ENCODE data around the gene REEP2. TPM values are rescaled to one million over a fixed set of nuclear protein-coding genes. Genes with fewer than 3 reads are reported as not detected.

The REEP2 gene
- total and polyA plus RNA-seq, 2 experiments from 2014 or later, result 5.0 to 8.6 TPM

GRCh38 chr5:138441221-138441620, 2.4 kb downstream of the REEP2 start:
- H3K9me3 ChIP-seq (ENCODE audit: low read depth), result no peaks in the 10 kb centered on the region
- no peak overlapping the region for H3K4me3 ChIP-seq
- 84 to 88% methylated on average over 9 of the region's 9 CpGs for whole genome bisulfite sequencing, 2 experiments (ENCODE audit: low coverage in 1 of 2, low lambda C conversion rate in 2 of 2, missing lambda C conversion rate in 2 of 2)
- no peaks in the 10 kb centered on the region for H3K9me2 ChIP-seq (ENCODE audit: insufficient read depth)
- 0 out of 2 replicates have a peak, but pooled peaks cover 5% of the 10 kb centered on the region for H3K36me3 ChIP-seq (ENCODE audit: low read depth)
- H3K79me2 ChIP-seq (ENCODE audit: insufficient read depth), result no peaks in the 10 kb centered on the region
- H4K20me1 ChIP-seq (ENCODE audit: insufficient read depth), result no peaks in the 10 kb centered on the region
- H3K4me1 ChIP-seq (ENCODE audit: insufficient read depth), result peaks cover 6% of the 10 kb centered on the region
- no peak overlapping the region for H2AFZ ChIP-seq
- H3K9ac ChIP-seq, result no peak overlapping the region
- H3K27ac ChIP-seq, result no peak overlapping the region
- no peak for DNase-seq
- H3F3A ChIP-seq (ENCODE audit: insufficient read depth), result peaks cover 11% of the 10 kb centered on the region
- no peaks in the 10 kb centered on the region for H3K27me3 ChIP-seq (replicated peaks; ENCODE audit: insufficient read depth)
- H3K4me2 ChIP-seq (ENCODE audit: unreplicated experiment), result no peak overlapping the region
- TF ChIP-seq EZH2phosphoT487 (IDR thresholded peaks at IDR 0.05; ENCODE audit: insufficient read depth, low read depth), result no peak
- TF ChIP-seq EZH2 (IDR thresholded peaks at IDR 0.05; ENCODE audit: insufficient read depth, poor library complexity, severe bottlenecking), result no peak
- in situ Hi-C loops (cut with MboI), result no loop called here

GRCh38 chr5:138444078-138444773, 5.4 kb downstream of the REEP2 start:
- H3K4me2 ChIP-seq (ENCODE audit: unreplicated experiment), result no peak overlapping the region
- H3F3A ChIP-seq (ENCODE audit: insufficient read depth), result no peaks in the 10 kb centered on the region
- no peaks in the 10 kb centered on the region for H3K9me3 ChIP-seq (ENCODE audit: low read depth)
- H3K27me3 ChIP-seq (replicated peaks; ENCODE audit: insufficient read depth), result no peaks in the 10 kb centered on the region
- H3K36me3 ChIP-seq (ENCODE audit: low read depth), result no peaks in the 10 kb centered on the region
- TF ChIP-seq EZH2 (IDR thresholded peaks at IDR 0.05; ENCODE audit: insufficient read depth, poor library complexity, severe bottlenecking) (no peak), EZH2phosphoT487 (IDR thresholded peaks at IDR 0.05; ENCODE audit: insufficient read depth, low read depth) (no peak)
- H3K9ac ChIP-seq, result no peak overlapping the region
- no peak overlapping the region for H2AFZ ChIP-seq
- no peak for DNase-seq
- no peaks in the 10 kb centered on the region for H4K20me1 ChIP-seq (ENCODE audit: insufficient read depth)
- H3K4me1 ChIP-seq (ENCODE audit: insufficient read depth), result 0 out of 2 replicates have a peak, but pooled peaks cover 4% of the 10 kb centered on the region
- in situ Hi-C loops (cut with MboI), result no loop called here
- H3K27ac ChIP-seq, result no peak overlapping the region
- H3K4me3 ChIP-seq, result no peak overlapping the region
- 87 to 88% methylated on average over 13 of the region's 13 CpGs for WGBS, 2 experiments (ENCODE audit: low coverage in 1 of 2, low lambda C conversion rate in 2 of 2, missing lambda C conversion rate in 2 of 2)
- H3K9me2 ChIP-seq (ENCODE audit: insufficient read depth), result no peaks in the 10 kb centered on the region
- no peaks in the 10 kb centered on the region for H3K79me2 ChIP-seq (ENCODE audit: insufficient read depth)

GRCh38 chr5:138444774-138445546, 6.1 kb downstream of the REEP2 start:
- Histone ChIP-seq H3K36me3 (ENCODE audit: low read depth) (no peaks in the 10 kb centered on the region), H3F3A (ENCODE audit: insufficient read depth) (no peaks in the 10 kb centered on the region), H3K4me1 (ENCODE audit: insufficient read depth) (peaks cover 11% of the 10 kb centered on the region; the same call in 1 of the 2 replicates), H2AFZ (no peak overlapping the region), H3K4me3 (no peak overlapping the region), H3K27me3 (replicated peaks; ENCODE audit: insufficient read depth) (no peaks in the 10 kb centered on the region), H3K9me2 (ENCODE audit: insufficient read depth) (no peaks in the 10 kb centered on the region), H3K9me3 (ENCODE audit: low read depth) (no peaks in the 10 kb centered on the region), H3K79me2 (ENCODE audit: insufficient read depth) (no peaks in the 10 kb centered on the region), H3K27ac (no peak overlapping the region), H3K4me2 (ENCODE audit: unreplicated experiment) (no peak overlapping the region), H4K20me1 (ENCODE audit: insufficient read depth) (no peaks in the 10 kb centered on the region), H3K9ac (no peak overlapping the region)
- in situ Hi-C loops (cut with MboI), result no loop called here
- no peak for DNase-seq
- TF ChIP-seq EZH2 (IDR thresholded peaks at IDR 0.05; ENCODE audit: insufficient read depth, poor library complexity, severe bottlenecking), result no peak
- no peak for TF ChIP-seq EZH2phosphoT487 (IDR thresholded peaks at IDR 0.05; ENCODE audit: insufficient read depth, low read depth)
- 82 to 86% methylated on average over 19 to 22 of the region's 22 CpGs for WGBS, 2 experiments (ENCODE audit: low coverage in 1 of 2, low lambda C conversion rate in 2 of 2, missing lambda C conversion rate in 2 of 2)

GRCh38 chr5:138445547-138446271, 6.9 kb downstream of the REEP2 start:
- H3K4me2 ChIP-seq (ENCODE audit: unreplicated experiment), result no peak overlapping the region
- H3F3A ChIP-seq (ENCODE audit: insufficient read depth), result no peaks in the 10 kb centered on the region
- H3K9me2 ChIP-seq (ENCODE audit: insufficient read depth), result no peaks in the 10 kb centered on the region
- H2AFZ ChIP-seq, result no peak overlapping the region
- H3K9ac ChIP-seq, result no peak overlapping the region
- H3K36me3 ChIP-seq (ENCODE audit: low read depth), result no peaks in the 10 kb centered on the region
- peaks cover 14% of the 10 kb centered on the region for H3K4me1 ChIP-seq (ENCODE audit: insufficient read depth)
- H3K27me3 ChIP-seq (replicated peaks; ENCODE audit: insufficient read depth), result no peaks in the 10 kb centered on the region
- WGBS, 2 experiments (ENCODE audit: low coverage in 1 of 2, low lambda C conversion rate in 2 of 2, missing lambda C conversion rate in 2 of 2), result 76% methylated on average over 18 of the region's 18 CpGs
- H3K79me2 ChIP-seq (ENCODE audit: insufficient read depth), result no peaks in the 10 kb centered on the region
- no peak for TF ChIP-seq EZH2 (IDR thresholded peaks at IDR 0.05; ENCODE audit: insufficient read depth, poor library complexity, severe bottlenecking)
- no peak for TF ChIP-seq EZH2phosphoT487 (IDR thresholded peaks at IDR 0.05; ENCODE audit: insufficient read depth, low read depth)
- H3K4me3 ChIP-seq, result no peak overlapping the region
- H3K9me3 ChIP-seq (ENCODE audit: low read depth), result no peaks in the 10 kb centered on the region
- H3K27ac ChIP-seq, result no peak overlapping the region
- no peak for DNase-seq
- in situ Hi-C loops (cut with MboI), result no loop called here
- no peaks in the 10 kb centered on the region for H4K20me1 ChIP-seq (ENCODE audit: insufficient read depth)
